ENCODE data around the gene PDX1.

Gene PDX1

DNA sequence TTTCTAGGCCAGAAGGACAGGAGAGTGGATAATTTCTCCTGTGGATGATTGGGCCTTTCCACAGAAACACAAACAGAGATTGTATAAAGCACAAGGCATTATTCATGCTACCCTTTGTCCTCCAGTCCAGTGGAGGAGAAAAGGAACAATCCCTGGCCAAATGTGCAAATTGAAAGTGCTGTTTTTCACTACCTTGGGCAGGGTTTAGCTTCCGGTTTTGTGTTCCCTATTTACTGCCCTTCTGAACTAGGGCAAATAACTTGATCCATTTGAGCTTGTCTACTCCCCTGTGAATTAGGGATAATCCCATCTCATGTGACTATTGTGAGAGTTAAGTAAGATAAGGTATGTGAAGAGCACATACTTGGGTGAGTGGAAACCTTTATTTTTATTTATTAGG, 13.3 kb downstream of the PDX1 start:
- TF ChIP-seq NFIC (IDR thresholded peaks at IDR 0.05) (no peak), YY1 (IDR thresholded peaks at IDR 0.05; ENCODE audit: low read depth) (no peak), TEAD4 (IDR thresholded peaks at IDR 0.05) (no peak)

DNA sequence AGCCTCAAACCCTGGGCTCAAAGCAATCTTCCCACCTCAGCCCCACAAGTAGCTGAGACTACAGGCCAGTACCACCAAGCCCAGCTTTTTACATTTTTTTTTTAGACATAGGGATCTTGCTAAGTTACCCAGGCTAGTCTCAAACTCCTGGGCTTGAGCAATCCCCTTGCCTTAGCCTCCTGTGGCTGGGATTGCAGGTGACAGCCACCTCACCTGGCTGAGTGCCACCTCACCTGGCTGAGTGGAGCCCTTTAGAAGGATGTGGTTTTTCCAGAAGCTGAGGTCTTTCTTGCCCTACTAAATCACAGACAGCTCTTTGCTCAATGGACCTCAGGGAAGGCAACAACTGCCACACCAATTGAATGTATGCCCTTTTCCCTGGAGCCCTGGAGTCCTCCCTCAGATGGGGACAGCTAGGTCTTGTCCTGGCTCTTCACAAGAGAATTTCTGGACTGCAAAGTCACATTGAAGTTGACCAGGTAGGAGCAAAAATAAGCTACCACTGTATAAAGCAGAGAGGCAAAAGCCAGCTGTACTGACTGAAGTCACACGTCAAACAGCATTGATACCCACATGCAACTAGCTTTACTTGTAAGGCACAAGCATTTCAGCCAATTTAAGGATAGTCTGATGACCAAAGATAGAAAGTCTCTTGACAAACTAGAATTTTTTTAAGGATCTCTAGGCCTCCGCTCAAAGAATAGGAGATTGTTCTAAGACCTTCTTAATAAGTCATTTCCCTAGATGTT, 14.0 kb downstream of the PDX1 start:
- TF ChIP-seq, protein P1, sequence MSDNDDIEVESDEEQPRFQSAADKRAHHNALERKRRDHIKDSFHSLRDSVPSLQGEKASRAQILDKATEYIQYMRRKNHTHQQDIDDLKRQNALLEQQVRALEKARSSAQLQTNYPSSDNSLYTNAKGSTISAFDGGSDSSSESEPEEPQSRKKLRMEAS (IDR thresholded peaks at IDR 0.05): no peak

DNA sequence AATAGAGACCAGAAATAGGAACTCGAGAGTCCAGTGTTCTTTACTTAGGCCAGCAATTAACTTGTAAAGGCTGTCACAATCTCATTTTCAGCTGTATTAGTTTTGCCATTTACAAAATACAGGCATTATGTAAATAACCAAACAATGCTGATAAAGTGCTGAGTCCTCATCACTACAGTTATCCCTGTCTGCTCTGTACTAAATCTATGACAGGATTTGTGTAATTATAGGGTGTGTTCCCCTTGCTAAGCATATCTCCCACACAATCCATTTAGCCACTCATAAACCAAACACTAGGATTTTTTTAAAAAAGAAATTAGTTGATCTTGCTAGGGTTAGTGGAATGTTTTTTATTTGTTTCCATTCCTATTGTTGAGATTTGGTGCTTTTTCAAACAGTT, 23.2 kb downstream of the PDX1 start:
- TF ChIP-seq CEBPB (IDR thresholded peaks at IDR 0.05): no peak
- no peak for TF ChIP-seq CREB1 (IDR thresholded peaks at IDR 0.05; ENCODE audit: low read depth)
- no peak for TF ChIP-seq ZBTB7A (IDR thresholded peaks at IDR 0.05; ENCODE audit: low read depth)
- TF ChIP-seq EGR1 (IDR thresholded peaks at IDR 0.05): no peak
- TF ChIP-seq TAF1 (IDR thresholded peaks at IDR 0.05; ENCODE audit: low read depth): no peak
- TF ChIP-seq RAD21 (IDR thresholded peaks at IDR 0.05; ENCODE audit: low read depth): no peak
- no peak for TF ChIP-seq TEAD4 (IDR thresholded peaks at IDR 0.05)
- TF ChIP-seq NFIC (IDR thresholded peaks at IDR 0.05): no peak
- TF ChIP-seq TCF12 (IDR thresholded peaks at IDR 0.05; ENCODE audit: low read depth): no peak
- TF ChIP-seq, protein P2, sequence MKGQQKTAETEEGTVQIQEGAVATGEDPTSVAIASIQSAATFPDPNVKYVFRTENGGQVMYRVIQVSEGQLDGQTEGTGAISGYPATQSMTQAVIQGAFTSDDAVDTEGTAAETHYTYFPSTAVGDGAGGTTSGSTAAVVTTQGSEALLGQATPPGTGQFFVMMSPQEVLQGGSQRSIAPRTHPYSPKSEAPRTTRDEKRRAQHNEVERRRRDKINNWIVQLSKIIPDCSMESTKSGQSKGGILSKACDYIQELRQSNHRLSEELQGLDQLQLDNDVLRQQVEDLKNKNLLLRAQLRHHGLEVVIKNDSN (IDR thresholded peaks at IDR 0.05): no peak
- TF ChIP-seq, protein P3, sequence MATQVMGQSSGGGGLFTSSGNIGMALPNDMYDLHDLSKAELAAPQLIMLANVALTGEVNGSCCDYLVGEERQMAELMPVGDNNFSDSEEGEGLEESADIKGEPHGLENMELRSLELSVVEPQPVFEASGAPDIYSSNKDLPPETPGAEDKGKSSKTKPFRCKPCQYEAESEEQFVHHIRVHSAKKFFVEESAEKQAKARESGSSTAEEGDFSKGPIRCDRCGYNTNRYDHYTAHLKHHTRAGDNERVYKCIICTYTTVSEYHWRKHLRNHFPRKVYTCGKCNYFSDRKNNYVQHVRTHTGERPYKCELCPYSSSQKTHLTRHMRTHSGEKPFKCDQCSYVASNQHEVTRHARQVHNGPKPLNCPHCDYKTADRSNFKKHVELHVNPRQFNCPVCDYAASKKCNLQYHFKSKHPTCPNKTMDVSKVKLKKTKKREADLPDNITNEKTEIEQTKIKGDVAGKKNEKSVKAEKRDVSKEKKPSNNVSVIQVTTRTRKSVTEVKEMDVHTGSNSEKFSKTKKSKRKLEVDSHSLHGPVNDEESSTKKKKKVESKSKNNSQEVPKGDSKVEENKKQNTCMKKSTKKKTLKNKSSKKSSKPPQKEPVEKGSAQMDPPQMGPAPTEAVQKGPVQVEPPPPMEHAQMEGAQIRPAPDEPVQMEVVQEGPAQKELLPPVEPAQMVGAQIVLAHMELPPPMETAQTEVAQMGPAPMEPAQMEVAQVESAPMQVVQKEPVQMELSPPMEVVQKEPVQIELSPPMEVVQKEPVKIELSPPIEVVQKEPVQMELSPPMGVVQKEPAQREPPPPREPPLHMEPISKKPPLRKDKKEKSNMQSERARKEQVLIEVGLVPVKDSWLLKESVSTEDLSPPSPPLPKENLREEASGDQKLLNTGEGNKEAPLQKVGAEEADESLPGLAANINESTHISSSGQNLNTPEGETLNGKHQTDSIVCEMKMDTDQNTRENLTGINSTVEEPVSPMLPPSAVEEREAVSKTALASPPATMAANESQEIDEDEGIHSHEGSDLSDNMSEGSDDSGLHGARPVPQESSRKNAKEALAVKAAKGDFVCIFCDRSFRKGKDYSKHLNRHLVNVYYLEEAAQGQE (IDR thresholded peaks at IDR 0.05; ENCODE audit: low read depth): no peak
- TF ChIP-seq, protein P1 (IDR thresholded peaks at IDR 0.05): no peak
- TF ChIP-seq YY1 (IDR thresholded peaks at IDR 0.05; ENCODE audit: low read depth): no peak

DNA sequence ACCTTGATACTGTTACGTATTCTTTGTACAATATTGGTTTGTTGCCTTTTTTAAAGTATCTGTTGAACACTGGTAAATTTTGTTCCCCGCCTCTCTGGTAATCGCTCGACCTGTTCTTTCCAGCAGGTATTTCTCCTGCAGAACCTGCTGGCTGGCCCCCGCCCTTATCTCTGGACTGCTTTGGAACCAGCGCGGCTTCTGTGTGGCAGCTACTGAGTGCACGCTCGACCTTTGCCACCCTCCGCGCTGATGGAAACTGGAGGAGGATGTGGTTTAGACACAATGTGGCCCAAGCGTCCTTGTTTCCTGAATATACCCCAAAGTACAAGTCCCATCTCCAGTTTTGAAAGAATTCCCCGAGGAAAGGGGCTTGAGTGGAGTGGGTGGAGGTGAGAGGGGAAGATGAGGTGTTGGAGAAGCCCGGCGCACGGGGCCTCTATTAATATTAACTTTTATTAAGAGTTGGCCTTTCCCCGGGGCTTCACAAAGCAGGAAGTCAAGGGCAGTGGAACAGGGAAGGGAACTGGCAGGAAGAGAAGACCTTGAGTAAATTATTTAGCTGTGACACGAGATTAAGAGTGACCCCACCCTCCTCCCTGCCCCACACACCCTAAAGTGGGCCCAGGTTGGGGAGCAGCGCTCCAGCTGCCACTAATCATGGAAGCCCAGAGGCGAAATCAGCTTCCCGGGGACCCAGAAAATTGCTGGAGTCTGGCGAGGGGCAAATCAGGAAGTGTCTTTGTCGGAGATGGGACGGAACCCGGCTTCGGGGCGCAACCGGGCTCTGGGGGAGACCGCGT, 33.3 kb downstream of the PDX1 start:
- TF ChIP-seq TAF1 (IDR thresholded peaks at IDR 0.05; ENCODE audit: low read depth) (no peak), TCF12 (IDR thresholded peaks at IDR 0.05; ENCODE audit: low read depth) (no peak), NFIC (IDR thresholded peaks at IDR 0.05) (no peak), ZBTB7A (IDR thresholded peaks at IDR 0.05; ENCODE audit: low read depth) (no peak), TEAD4 (IDR thresholded peaks at IDR 0.05) (no peak), YY1 (IDR thresholded peaks at IDR 0.05; ENCODE audit: low read depth) (no peak), EP300 (IDR thresholded peaks at IDR 0.05; ENCODE audit: borderline replicate concordance) (no peak), EGR1 (IDR thresholded peaks at IDR 0.05) (no peak), RAD21 (IDR thresholded peaks at IDR 0.05; ENCODE audit: low read depth) (no peak), CEBPB (IDR thresholded peaks at IDR 0.05) (no peak), FOXM1 (IDR thresholded peaks at IDR 0.05; ENCODE audit: borderline replicate concordance, low read depth) (no peak), CREB1 (IDR thresholded peaks at IDR 0.05; ENCODE audit: low read depth) (no peak)
- TF ChIP-seq, protein P3 (IDR thresholded peaks at IDR 0.05; ENCODE audit: low read depth): no peak
- TF ChIP-seq, protein P2 (IDR thresholded peaks at IDR 0.05): no peak
- TF ChIP-seq, protein P1 (IDR thresholded peaks at IDR 0.05): no peak

DNA sequence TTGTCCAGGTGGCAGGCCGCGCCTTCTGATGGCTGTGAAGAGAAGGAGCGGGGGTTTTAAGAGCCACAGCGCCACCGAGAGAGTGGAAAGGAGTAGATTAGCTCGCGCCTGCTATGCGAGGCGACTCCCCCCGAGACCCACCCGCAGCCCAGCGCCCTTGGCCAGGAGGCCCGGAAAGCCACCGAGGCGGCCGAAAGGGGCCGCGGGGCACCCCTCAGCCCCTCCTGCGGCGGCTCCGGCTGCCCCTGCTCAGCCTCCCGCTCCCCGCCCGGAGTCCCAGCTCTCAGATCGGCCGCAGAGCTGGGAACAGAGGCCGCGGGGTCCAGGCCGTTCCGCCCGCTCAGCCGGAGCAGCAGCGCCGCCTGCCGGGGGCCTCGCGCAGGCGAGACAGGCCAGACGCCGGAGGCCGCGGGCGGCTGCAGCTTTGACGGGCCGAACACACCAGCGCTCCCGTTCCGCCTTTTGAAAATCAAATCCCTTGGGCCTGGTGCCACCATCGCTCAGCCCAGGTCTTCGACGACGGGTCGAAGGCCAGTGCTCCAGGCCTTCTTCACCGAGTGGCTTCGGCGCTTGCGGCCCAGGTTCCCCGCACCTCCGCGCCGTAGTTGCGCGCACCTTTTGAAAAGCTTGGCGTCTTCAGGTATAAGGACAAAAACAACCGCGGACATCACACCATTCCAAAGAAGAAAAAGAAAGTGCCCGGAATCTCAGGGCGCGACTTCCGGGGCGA, 34.0 kb downstream of the PDX1 start:
- TF ChIP-seq CREB1 (IDR thresholded peaks at IDR 0.05; ENCODE audit: low read depth) (no peak), EP300 (IDR thresholded peaks at IDR 0.05; ENCODE audit: borderline replicate concordance) (no peak), YY1 (IDR thresholded peaks at IDR 0.05; ENCODE audit: low read depth) (no peak), RAD21 (IDR thresholded peaks at IDR 0.05; ENCODE audit: low read depth) (peak; percentile 77), CEBPB (IDR thresholded peaks at IDR 0.05) (no peak), TAF1 (IDR thresholded peaks at IDR 0.05; ENCODE audit: low read depth) (peak; percentile 16; the same call in 1 of the 2 replicates), NFIC (IDR thresholded peaks at IDR 0.05) (no peak), TEAD4 (IDR thresholded peaks at IDR 0.05) (no peak), ZBTB7A (IDR thresholded peaks at IDR 0.05; ENCODE audit: low read depth) (no peak; the same call in 1 of the 2 replicates), EGR1 (IDR thresholded peaks at IDR 0.05) (no peak), TCF12 (IDR thresholded peaks at IDR 0.05; ENCODE audit: low read depth) (0 out of 2 replicates have a peak, but pooled peaks have one; percentile 16), FOXM1 (IDR thresholded peaks at IDR 0.05; ENCODE audit: borderline replicate concordance, low read depth) (no peak)
- TF ChIP-seq, protein P2 (IDR thresholded peaks at IDR 0.05): no peak
- TF ChIP-seq, protein P3 (IDR thresholded peaks at IDR 0.05; ENCODE audit: low read depth): no peak
- TF ChIP-seq, protein P1 (IDR thresholded peaks at IDR 0.05): no peak
